GM20000 (cell line): ENCODE measurements around the gene FREY1.
"Not testable (repeated sequence)": the region's sequence is repeated elsewhere in the genome, so short reads cannot be mapped to it uniquely, and the experiment has no call there.

Experiments
- DNase-seq: peaks from one replicate; pipeline ENCODE4 v3.0.0; 2012; ENCODE audit warnings: low spot score
- CTCF ChIP-seq: IDR thresholded peaks from 2 replicates; pipeline ENCODE4 v1.5.1; 2012; ENCODE audit warnings: mild to moderate bottlenecking, control low read depth; ENCODE audit errors: extremely low read depth, missing control alignments

Gene FREY1

GRCh38 chr11:45910623-45911022, 3.6 kb upstream of the FREY1 start:
- DNase-seq, result no peak
- TF ChIP-seq CTCF, result no peak

- no peak for TF ChIP-seq CTCF
- no peak for DNase-seq
These were observed 2.8 kb upstream of the FREY1 start for GRCh38 chr11:45909594-45910475.

GRCh38 chr11:45907911-45908370, 870 bp upstream of the FREY1 start:
- no peak for TF ChIP-seq CTCF
- DNase-seq, result no peak

GRCh38 chr11:45906096-45906682, 882 bp downstream of the FREY1 start:
- peak; percentile 50 for DNase-seq
- TF ChIP-seq CTCF, result no peak

- DNase-seq, result not testable (repeated sequence)
These were observed 1.5 kb downstream of the FREY1 start for GRCh38 chr11:45905576-45905975.

- DNase-seq, result no peak
- TF ChIP-seq CTCF, result no peak
These were observed 2.0 kb downstream of the FREY1 start for GRCh38 chr11:45905095-45905494.

GRCh38 chr11:45904309-45904915, 2.7 kb downstream of the FREY1 start:
- no peak for DNase-seq
- TF ChIP-seq CTCF, result no peak
